Naive thymus-derived CD8-positive, alpha-beta T cell (primary cell): ENCODE results near the gene KDSR. TPM values are rescaled to one million over a fixed set of nuclear protein-coding genes. Genes with fewer than 3 reads are reported as not detected.
A peak's percentile ranks its signal among the peaks of the same experiment; 100 is the strongest.

Experiments
- ATAC-seq, 2 donors: fragments of 150-1000 bp; cut with Tn5 transposase in 1 of 2; sonication (Bioruptor Pico), chemical (Tn5 transposase) in 1 of 2; 1 replicate in 1 of 2; 2 replicates in 1 of 2; pipeline ENCODE4 v1.10.0; 2021; ENCODE audit warnings: mild to moderate bottlenecking in 2 of 2, moderate library complexity in 2 of 2
- POLR2A ChIA-PET: fragments of 350-600 bp; sonication (Branson Sonifier 250); formaldehyde crosslinking; loops from one replicate; lab custom pipeline; 2021; ENCODE audit warnings: antibody characterized with exemption; lab: Charles Lee
- DNase-seq, 10 donors: peaks; one replicate each; pipeline versions ENCODE4 v3.0.0 to v3.0.0-alpha.2; 2020 to 2022
- H3K27ac Mint-ChIP-seq, 10 donors: one replicate each; pipeline ENCODE4 v1.8.0; 2020 to 2022; ENCODE audit warnings: mild to moderate bottlenecking in 10 of 10, mixed read lengths in 10 of 10, moderate library complexity in 4 of 10, inconsistent platforms in 1 of 10
- H3K27me3 Mint-ChIP-seq, 5 donors: one replicate each; pipeline ENCODE4 v1.8.0; 2021 to 2022; ENCODE audit warnings: mixed read lengths in 5 of 5
- H3K36me3 Mint-ChIP-seq, 3 donors: one replicate each; pipeline ENCODE4 v1.8.0; 2020 to 2022; ENCODE audit warnings: mixed read lengths in 3 of 3, mild to moderate bottlenecking in 2 of 3, inconsistent platforms in 1 of 3
- H3K4me1 Mint-ChIP-seq, 4 donors: one replicate each; pipeline ENCODE4 v1.8.0; 2021 to 2022; ENCODE audit warnings: mixed read lengths in 4 of 4
- H3K4me3 Mint-ChIP-seq, 10 donors: one replicate each; pipeline ENCODE4 v1.8.0; 2020 to 2022; ENCODE audit warnings: mild to moderate bottlenecking in 10 of 10, mixed read lengths in 10 of 10, moderate library complexity in 6 of 10, inconsistent platforms in 1 of 10
- H3K9me3 Mint-ChIP-seq, 9 donors: one replicate each; pipeline ENCODE4 v1.8.0; 2020 to 2022; ENCODE audit warnings: mixed read lengths in 9 of 9, mild to moderate bottlenecking in 3 of 9, inconsistent platforms in 1 of 9, moderate library complexity in 1 of 9
- polyA plus RNA-seq, 3 donors: library from polyadenylated mRNA; unstranded; fragments of 300-500 nt; fragmentation: Illumina TruSeq; gene quantifications; one replicate each; pipeline ENCODE4 v1.2.3, GENCODE V29; 2021
- total RNA-seq, 8 experiments: library from RNA in 2 of 8; stranded (reverse) in 2 of 8; gene quantifications; one replicate each; pipeline ENCODE4 v1.2.3 and lab custom pipeline; 2021 to 2026

KDSR gene
- total and polyA plus RNA-seq, 5 experiments from 2014 or later = 49.1 to 66.9 (median 55.9) TPM

- Mint-ChIP-seq H3K9me3 (no peaks in the 10 kb centered on the region), H3K27me3 (no peaks in the 10 kb centered on the region), H3K27ac (peak overlapping the region in 8 of 10 donors; percentile 18 to 69 (median 57)), H3K36me3 (peaks cover 8 to 43% (median 24%) of the 10 kb centered on the region in 3 donors), H3K4me1 (peaks cover 19 to 45% (median 28%) of the 10 kb centered on the region in 4 donors), H3K4me3 (peak overlapping the region in 6 of 10 donors; percentile 5 to 65 (median 28))
- POLR2A ChIA-PET = interaction anchor here (0.6 to 1.5 kb wide), 2 partner anchors 18 to 32 kb away, joined by 3 to 4 read pairs; no protein-coding TSS in a partner anchor
- DNase-seq (no peak), ATAC-seq (no peak)
Measured at GRCh38 chr18:63284827-63285733, 81.9 kb downstream of the KDSR start.

- Mint-ChIP-seq H3K27ac (peak overlapping the region in 6 of 10 donors; percentile 32 to 68 (median 62)), H3K4me3 (peak overlapping the region in 5 of 10 donors; percentile 16 to 61 (median 23)), H3K36me3 (peaks cover 8 to 44% (median 24%) of the 10 kb centered on the region in 3 donors), H3K4me1 (peaks cover 18 to 51% (median 30%) of the 10 kb centered on the region in 4 donors), H3K9me3 (no peaks in the 10 kb centered on the region), H3K27me3 (no peaks in the 10 kb centered on the region)
- POLR2A ChIA-PET = interaction anchor here (0.6 to 1.5 kb wide), 2 partner anchors 19 to 33 kb away, joined by 3 to 4 read pairs; no protein-coding TSS in a partner anchor
- ATAC-seq (no peak), DNase-seq (no peak)
Measured at GRCh38 chr18:63284173-63284799, 82.7 kb downstream of the KDSR start.

GRCh38 chr18:63283305-63284094, 83.5 kb downstream of the KDSR start:
- H3K9me3 Mint-ChIP-seq = no peaks in the 10 kb centered on the region
- POLR2A ChIA-PET = interaction anchor here (1.5 kb wide), 1 partner anchor 34 kb away, joined by 4 read pairs; no protein-coding TSS in a partner anchor
- ATAC-seq (no peak), DNase-seq (no peak)
- H3K27me3 Mint-ChIP-seq = no peaks in the 10 kb centered on the region
- peak overlapping the region in 4 of 10 donors; percentile 29 to 66 (median 58) for H3K27ac Mint-ChIP-seq
- peak overlapping the region in 2 of 10 donors; percentile 23 to 61 for H3K4me3 Mint-ChIP-seq
- H3K4me1 Mint-ChIP-seq = peaks cover 22 to 59% (median 38%) of the 10 kb centered on the region in 4 donors
- H3K36me3 Mint-ChIP-seq = peaks cover 8 to 48% (median 24%) of the 10 kb centered on the region in 3 donors

- ATAC-seq = no peak
- H3K36me3 Mint-ChIP-seq = peaks cover 8 to 50% (median 24%) of the 10 kb centered on the region in 3 donors
Measured at GRCh38 chr18:63282793-63283192, 84.2 kb downstream of the KDSR start.

More at GRCh38 chr18:63282793-63283192, 84.2 kb downstream of the KDSR start:
- DNase-seq = no peak
- Mint-ChIP-seq H3K4me1 (peaks cover 28 to 66% (median 45%) of the 10 kb centered on the region in 4 donors), H3K27ac (peak overlapping the region in 1 of 10 donors; percentile 70), H3K9me3 (no peaks in the 10 kb centered on the region), H3K4me3 (no peak overlapping the region), H3K27me3 (no peaks in the 10 kb centered on the region)
- POLR2A ChIA-PET = no interaction called here

Other genes with a start within 250 kb of the KDSR start
- 10 to 100 TPM; 32.9 to 33.1 TPM for gene BCL2, start 47.4 kb downstream of the KDSR start, total RNA-seq
- 10 to 100 TPM; 24.3 to 40.2 (median 31.3) TPM for gene BCL2, start 47.4 kb downstream of the KDSR start, polyA plus RNA-seq
- gene VPS4B, start 55.3 kb upstream of the KDSR start, total RNA-seq = 10 to 100 TPM; 69.8 to 74.8 TPM
- 10 to 100 TPM; 41.0 to 57.8 (median 48.8) TPM for gene VPS4B, start 55.3 kb upstream of the KDSR start, polyA plus RNA-seq
- gene SERPINB5, start 109.8 kb upstream of the KDSR start, total RNA-seq = not detected
- gene SERPINB5, start 109.8 kb upstream of the KDSR start, polyA plus RNA-seq = not detected
- not detected for gene SERPINB12, start 175.2 kb upstream of the KDSR start, total RNA-seq
- not detected for gene SERPINB12, start 175.2 kb upstream of the KDSR start, polyA plus RNA-seq
- gene SERPINB13, start 220.1 kb upstream of the KDSR start, total RNA-seq = not detected
- not detected for gene SERPINB13, start 220.1 kb upstream of the KDSR start, polyA plus RNA-seq